ENCODE data around the gene CRYZ.

GRCh38 chr1:74681001-74681400 lies 51.8 kb downstream of the CRYZ start:
- TF ChIP-seq CTCF (optimal IDR thresholded peaks at IDR 0.05 in 1 of 3, IDR thresholded peaks at IDR 0.05 in 1 of 3, conservative IDR thresholded peaks at IDR 0.05 in 1 of 3; ENCODE audit: extremely low read depth in 1 of 3, insufficient read depth in 2 of 3, low read length in 3 of 3) (no peak), EZH2 (IDR thresholded peaks at IDR 0.05; ENCODE audit: low read length) (no peak)

Data from keratinocyte (primary cell).